ENCODE results near the gene HESX1. TPM values are rescaled to one million over a fixed set of nuclear protein-coding genes. Genes with fewer than 3 reads are reported as not detected.

The HESX1 gene
- total and polyA plus RNA-seq, 3 experiments from 2014 or later: 0.44 TPM; not detected in 2

- POLR2A ChIA-PET: no interaction called here
- no peak overlapping the region for H3K4me3 Mint-ChIP-seq
- CTCF ChIA-PET: no interaction called here
These were observed 23.7 kb downstream of the HESX1 start for GRCh38 chr3:57176045-57176444.

GRCh38 chr3:57173687-57174086, 26.1 kb downstream of the HESX1 start:
- no peak overlapping the region for H3K4me3 ChIP-seq (ENCODE audit: low read length)
- H3K36me3 Mint-ChIP-seq: no peaks in the 10 kb centered on the region
- peaks cover 4 to 12% (median 7%) of the 10 kb centered on the region in 3 donors for H3K4me1 Mint-ChIP-seq
- H3K9me3 Mint-ChIP-seq: no peaks in the 10 kb centered on the region
- CTCF ChIA-PET: no interaction called here
- DNase-seq: no peak
- H3K27me3 ChIP-seq (ENCODE audit: insufficient read depth, low read length, poor library complexity, severe bottlenecking): peaks cover 18% of the 10 kb centered on the region
- no peak overlapping the region for H3K27ac ChIP-seq (ENCODE audit: low read depth, low read length)
- H3K27ac Mint-ChIP-seq: no peak overlapping the region
- peaks cover 4% of the 10 kb centered on the region for H3K4me1 ChIP-seq (ENCODE audit: insufficient read depth, low read length)
- H3K27me3 Mint-ChIP-seq: peaks cover 22 to 39% of the 10 kb centered on the region in 2 donors
- H3K9me3 ChIP-seq (ENCODE audit: low read length): no peaks in the 10 kb centered on the region
- H3K36me3 ChIP-seq (ENCODE audit: insufficient read depth, low read length): no peaks in the 10 kb centered on the region
- no peak overlapping the region for H3K4me3 Mint-ChIP-seq
- POLR2A ChIA-PET: no interaction called here

More at GRCh38 chr3:57176045-57176444, 23.7 kb downstream of the HESX1 start:
- Mint-ChIP-seq H3K36me3 (no peaks in the 10 kb centered on the region), H3K4me1 (no peaks in the 10 kb centered on the region), H3K27ac (no peak overlapping the region), H3K27me3 (peaks cover 11 to 36% of the 10 kb centered on the region in 2 donors), H3K9me3 (no peaks in the 10 kb centered on the region)
- no peak overlapping the region for H3K27ac ChIP-seq (ENCODE audit: low read depth, low read length)
- peaks cover 3% of the 10 kb centered on the region for H3K27me3 ChIP-seq (ENCODE audit: insufficient read depth, low read length, poor library complexity, severe bottlenecking)
- H3K4me1 ChIP-seq (ENCODE audit: insufficient read depth, low read length): no peaks in the 10 kb centered on the region
- H3K9me3 ChIP-seq (ENCODE audit: low read length): no peaks in the 10 kb centered on the region
- no peak for DNase-seq
- H3K4me3 ChIP-seq (ENCODE audit: low read length): no peak overlapping the region
- H3K36me3 ChIP-seq (ENCODE audit: insufficient read depth, low read length): no peaks in the 10 kb centered on the region

DNA sequence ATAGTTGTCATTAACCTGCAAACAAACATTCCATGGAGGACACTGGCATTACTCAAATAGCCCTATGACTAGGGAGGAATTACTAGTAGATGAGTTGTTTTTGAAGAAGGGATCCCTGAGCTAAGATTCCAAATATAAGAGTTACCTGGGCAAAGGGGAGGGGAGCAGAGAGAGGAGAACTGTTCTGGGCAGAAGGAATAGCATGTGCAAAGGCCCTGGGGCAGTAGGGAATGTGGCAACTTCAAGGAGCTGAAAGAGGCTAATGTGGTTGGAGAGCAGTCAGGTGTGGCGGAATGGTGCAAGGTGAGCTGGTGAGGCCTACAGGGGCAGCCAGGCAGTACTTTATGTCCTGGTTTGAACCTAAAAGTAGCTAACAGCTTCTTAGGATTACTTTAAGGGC, 28.8 kb downstream of the HESX1 start:
- peak overlapping the region in 1 of 7 donors; percentile 39 for H3K4me3 Mint-ChIP-seq
- no peak for DNase-seq
- H3K9me3 Mint-ChIP-seq: no peaks in the 10 kb centered on the region
- peaks cover 4 to 12% (median 7%) of the 10 kb centered on the region in 3 donors for H3K4me1 Mint-ChIP-seq
- Histone ChIP-seq H3K27me3 (ENCODE audit: insufficient read depth, low read length, poor library complexity, severe bottlenecking) (peaks cover 30% of the 10 kb centered on the region), H3K27ac (ENCODE audit: low read depth, low read length) (no peak overlapping the region), H3K36me3 (ENCODE audit: insufficient read depth, low read length) (no peaks in the 10 kb centered on the region), H3K4me3 (ENCODE audit: low read length) (no peak overlapping the region), H3K9me3 (ENCODE audit: low read length) (no peaks in the 10 kb centered on the region), H3K4me1 (ENCODE audit: insufficient read depth, low read length) (peaks cover 4% of the 10 kb centered on the region)
- ChIA-PET CTCF (interaction anchor here (0.6 to 2.0 kb wide), 6 partner anchors 8 to 57 kb away, joined by 3 to 9 read pairs (median 4); partner anchors contain the start of gene APPL1), POLR2A (no interaction called here)
- H3K36me3 Mint-ChIP-seq: no peaks in the 10 kb centered on the region
- peaks cover 37 to 57% of the 10 kb centered on the region in 2 donors for H3K27me3 Mint-ChIP-seq
- H3K27ac Mint-ChIP-seq: peak overlapping the region in 1 of 8 donors; percentile 45

DNA sequence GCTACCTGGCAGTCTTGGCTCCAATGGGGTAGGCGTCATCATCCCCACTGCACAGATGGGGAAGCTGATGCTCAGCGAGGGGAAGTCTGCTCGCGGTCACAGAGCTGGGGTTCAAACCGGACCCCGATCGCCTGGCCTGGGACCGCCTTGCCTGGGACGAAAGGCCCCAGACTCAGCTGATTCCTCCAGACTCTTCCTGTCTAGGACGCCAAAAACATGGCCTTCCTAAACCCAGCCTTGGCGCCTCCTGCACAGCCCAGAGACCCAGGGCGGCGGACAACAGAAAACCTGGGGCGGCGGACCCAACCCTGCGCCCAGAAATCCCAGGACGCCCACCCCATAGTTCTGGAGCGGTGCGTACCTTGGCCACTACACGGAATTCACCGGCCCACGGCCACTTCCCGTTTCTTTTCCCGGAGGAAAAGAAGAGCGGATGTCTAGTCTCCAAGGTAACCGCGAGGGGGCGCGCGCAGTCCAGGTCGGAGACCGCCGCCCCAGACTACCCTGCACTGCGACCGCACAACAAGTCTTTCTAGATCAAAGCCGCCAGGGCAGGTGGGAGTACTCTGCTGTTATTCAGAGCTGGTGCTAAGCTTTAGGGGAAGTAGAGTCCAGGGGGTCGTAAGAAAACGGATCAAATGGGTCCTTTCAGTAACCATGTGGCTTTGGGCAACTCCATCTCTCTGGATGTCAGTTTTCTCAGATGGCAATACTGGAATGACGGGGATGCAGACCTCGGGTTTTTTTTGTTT, 29.7 kb downstream of the HESX1 start:
- no peaks in the 10 kb centered on the region for H3K9me3 Mint-ChIP-seq
- peaks cover 8 to 19% (median 13%) of the 10 kb centered on the region in 3 donors for H3K4me1 Mint-ChIP-seq
- H3K27ac ChIP-seq (ENCODE audit: low read depth, low read length): no peak overlapping the region
- H3K4me3 Mint-ChIP-seq: peak overlapping the region in 6 of 7 donors; percentile 37 to 61 (median 52)
- peaks cover 41 to 60% of the 10 kb centered on the region in 2 donors for H3K27me3 Mint-ChIP-seq
- H3K9me3 ChIP-seq (ENCODE audit: low read length): no peaks in the 10 kb centered on the region
- H3K27me3 ChIP-seq (ENCODE audit: insufficient read depth, low read length, poor library complexity, severe bottlenecking): peaks cover 34% of the 10 kb centered on the region
- H3K36me3 ChIP-seq (ENCODE audit: insufficient read depth, low read length): no peaks in the 10 kb centered on the region
- ChIA-PET POLR2A (no interaction called here), CTCF (interaction anchor here (0.6 to 2.0 kb wide), 8 partner anchors 9 to 57 kb away, joined by 3 to 9 read pairs (median 4); partner anchors contain the start of gene APPL1)
- H3K27ac Mint-ChIP-seq: no peak overlapping the region
- peak; percentile 35 to 64 (median 45) for DNase-seq
- H3K4me3 ChIP-seq (ENCODE audit: low read length): no peak overlapping the region
- no peaks in the 10 kb centered on the region for H3K36me3 Mint-ChIP-seq
- peaks cover 4% of the 10 kb centered on the region for H3K4me1 ChIP-seq (ENCODE audit: insufficient read depth, low read length)

DNA sequence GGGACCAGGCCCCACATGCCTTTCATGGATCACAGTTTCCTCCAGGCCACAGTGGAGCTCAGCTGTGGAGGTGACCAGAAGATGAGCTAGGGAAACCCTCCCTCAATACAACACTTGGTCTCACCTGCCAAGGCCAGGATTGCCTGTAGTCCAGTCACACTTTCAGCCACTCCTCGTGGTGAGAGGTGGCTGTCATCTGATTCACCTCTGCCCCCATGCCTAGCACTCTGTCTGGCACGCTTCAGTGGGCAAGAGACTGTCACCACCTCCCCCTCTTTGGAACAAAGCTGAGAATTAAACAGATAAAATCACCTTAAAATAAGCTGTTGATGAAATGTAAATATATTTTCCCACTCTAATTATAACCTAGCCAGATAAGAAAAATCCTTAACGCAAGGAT, 30.7 kb downstream of the HESX1 start:
- H3K36me3 ChIP-seq (ENCODE audit: insufficient read depth, low read length): no peaks in the 10 kb centered on the region
- peaks cover 45 to 60% of the 10 kb centered on the region in 2 donors for H3K27me3 Mint-ChIP-seq
- H3K4me3 ChIP-seq (ENCODE audit: low read length): no peak overlapping the region
- ChIA-PET POLR2A (no interaction called here), CTCF (interaction anchor here (0.7 to 2.0 kb wide), 3 partner anchors 10 to 58 kb away, joined by 3 to 9 read pairs (median 6); partner anchors contain the start of gene APPL1)
- no peak overlapping the region for H3K27ac ChIP-seq (ENCODE audit: low read depth, low read length)
- H3K4me1 ChIP-seq (ENCODE audit: insufficient read depth, low read length): peaks cover 7% of the 10 kb centered on the region
- H3K4me3 Mint-ChIP-seq: peak overlapping the region in 3 of 7 donors; percentile 12 to 43 (median 29)
- H3K27ac Mint-ChIP-seq: no peak overlapping the region
- H3K36me3 Mint-ChIP-seq: no peaks in the 10 kb centered on the region
- no peak for DNase-seq
- peaks cover 38% of the 10 kb centered on the region for H3K27me3 ChIP-seq (ENCODE audit: insufficient read depth, low read length, poor library complexity, severe bottlenecking)
- no peaks in the 10 kb centered on the region for H3K9me3 Mint-ChIP-seq
- H3K4me1 Mint-ChIP-seq: peaks cover 11 to 23% (median 18%) of the 10 kb centered on the region in 3 donors
- no peaks in the 10 kb centered on the region for H3K9me3 ChIP-seq (ENCODE audit: low read length)

DNA sequence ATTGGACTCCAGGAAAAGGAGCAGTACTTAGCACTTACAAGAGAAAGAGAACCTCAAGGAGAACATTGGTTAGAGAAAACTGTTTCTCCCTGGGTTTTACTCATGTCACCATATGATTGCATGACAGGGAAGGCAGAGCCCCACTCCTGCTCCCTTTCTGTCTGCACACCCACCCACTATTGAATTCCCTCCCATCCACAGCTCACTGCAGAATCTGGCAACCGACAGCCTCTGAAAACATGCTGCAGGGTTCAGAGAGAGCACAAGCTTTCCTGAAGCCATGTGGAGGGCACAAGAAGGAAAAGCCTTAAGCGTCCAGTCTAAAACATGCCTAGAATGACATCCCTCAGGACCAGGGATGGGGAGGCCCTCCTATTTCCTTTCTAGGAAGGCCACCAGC, 31.6 kb downstream of the HESX1 start:
- H3K4me3 ChIP-seq (ENCODE audit: low read length): no peak overlapping the region
- H3K27me3 Mint-ChIP-seq: peaks cover 52 to 69% of the 10 kb centered on the region in 2 donors
- H3K4me1 ChIP-seq (ENCODE audit: insufficient read depth, low read length): peaks cover 10% of the 10 kb centered on the region
- ChIA-PET POLR2A (no interaction called here), CTCF (interaction anchor here (1.8 kb wide), 1 partner anchor 9 kb away, joined by 6 read pairs; no protein-coding TSS in a partner anchor)
- H3K27ac Mint-ChIP-seq: no peak overlapping the region
- no peaks in the 10 kb centered on the region for H3K36me3 Mint-ChIP-seq
- no peaks in the 10 kb centered on the region for H3K9me3 Mint-ChIP-seq
- H3K9me3 ChIP-seq (ENCODE audit: low read length): no peaks in the 10 kb centered on the region
- no peak overlapping the region for H3K27ac ChIP-seq (ENCODE audit: low read depth, low read length)
- no peaks in the 10 kb centered on the region for H3K36me3 ChIP-seq (ENCODE audit: insufficient read depth, low read length)
- peaks cover 13 to 26% (median 25%) of the 10 kb centered on the region in 3 donors for H3K4me1 Mint-ChIP-seq
- no peak overlapping the region for H3K4me3 Mint-ChIP-seq
- DNase-seq: no peak
- H3K27me3 ChIP-seq (ENCODE audit: insufficient read depth, low read length, poor library complexity, severe bottlenecking): peaks cover 42% of the 10 kb centered on the region

- no peak overlapping the region for H3K4me3 ChIP-seq (ENCODE audit: low read length)
- H3K27me3 ChIP-seq (ENCODE audit: insufficient read depth, low read length, poor library complexity, severe bottlenecking): peaks cover 42% of the 10 kb centered on the region
- peaks cover 13 to 26% (median 25%) of the 10 kb centered on the region in 3 donors for H3K4me1 Mint-ChIP-seq
- no peak overlapping the region for H3K27ac Mint-ChIP-seq
- no peak for DNase-seq
- H3K4me3 Mint-ChIP-seq: peak overlapping the region in 6 of 7 donors; percentile 8 to 81 (median 46)
- peaks cover 59 to 75% of the 10 kb centered on the region in 2 donors for H3K27me3 Mint-ChIP-seq
- no peaks in the 10 kb centered on the region for H3K36me3 Mint-ChIP-seq
- CTCF ChIA-PET: no interaction called here
- no peaks in the 10 kb centered on the region for H3K9me3 ChIP-seq (ENCODE audit: low read length)
- H3K36me3 ChIP-seq (ENCODE audit: insufficient read depth, low read length): no peaks in the 10 kb centered on the region
- POLR2A ChIA-PET: no interaction called here
- H3K27ac ChIP-seq (ENCODE audit: low read depth, low read length): no peak overlapping the region
- peaks cover 10% of the 10 kb centered on the region for H3K4me1 ChIP-seq (ENCODE audit: insufficient read depth, low read length)
- peaks cover 0 to 2% (median 0%) of the 10 kb centered on the region in 5 donors for H3K9me3 Mint-ChIP-seq
These were observed 33.1 kb downstream of the HESX1 start for GRCh38 chr3:57166660-57167059.

DNA sequence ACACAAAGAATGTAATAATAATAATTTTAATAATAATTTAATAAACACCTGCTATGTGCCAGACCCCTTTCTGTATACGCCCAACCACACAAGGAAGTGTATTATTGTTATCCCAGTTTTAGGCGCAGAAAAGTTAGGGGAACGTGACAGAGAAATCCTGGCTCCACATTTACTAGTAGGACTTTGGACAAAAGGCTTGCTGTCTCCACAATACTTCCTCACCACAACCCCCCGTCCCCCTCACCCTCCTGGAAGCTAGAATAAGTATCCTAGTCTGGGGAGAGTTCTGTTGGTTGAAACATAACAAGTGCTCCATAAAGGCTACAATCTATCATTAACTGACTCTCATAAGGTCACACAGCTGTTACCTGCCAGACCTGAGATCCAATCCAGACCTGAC, 34.1 kb downstream of the HESX1 start:
- peaks cover 13 to 26% (median 24%) of the 10 kb centered on the region in 3 donors for H3K4me1 Mint-ChIP-seq
- peaks cover 36% of the 10 kb centered on the region for H3K27me3 ChIP-seq (ENCODE audit: insufficient read depth, low read length, poor library complexity, severe bottlenecking)
- H3K4me3 ChIP-seq (ENCODE audit: low read length): no peak overlapping the region
- H3K9me3 Mint-ChIP-seq: peaks cover 0 to 2% (median 0%) of the 10 kb centered on the region in 5 donors
- CTCF ChIA-PET: no interaction called here
- H3K27ac Mint-ChIP-seq: peak overlapping the region in 1 of 8 donors; percentile 33
- peak overlapping the region; percentile 55 to 83 (median 74) for H3K4me3 Mint-ChIP-seq
- no peaks in the 10 kb centered on the region for H3K36me3 Mint-ChIP-seq
- POLR2A ChIA-PET: no interaction called here
- H3K36me3 ChIP-seq (ENCODE audit: insufficient read depth, low read length): no peaks in the 10 kb centered on the region
- DNase-seq: no peak
- H3K27me3 Mint-ChIP-seq: peaks cover 54 to 73% of the 10 kb centered on the region in 2 donors
- peaks cover 10% of the 10 kb centered on the region for H3K4me1 ChIP-seq (ENCODE audit: insufficient read depth, low read length)
- H3K9me3 ChIP-seq (ENCODE audit: low read length): no peaks in the 10 kb centered on the region
- H3K27ac ChIP-seq (ENCODE audit: low read depth, low read length): no peak overlapping the region

All from CD8-positive, alpha-beta memory T cell (primary cell).